OCI-LY3 (cell line): ENCODE results near the gene SPTBN4.

Experiments used
- H2AFZ ChIP-seq: fragments of 200-600, 300-600 bp; shearing (Covaris generic); 2 replicates; pipeline ENCODE4 v1.6.0; 2014; ENCODE audit warnings: antibody characterized with exemption, low read depth, low read length
- H3K27ac ChIP-seq: fragments of 200-600, 300-600 bp; sonication (generic); 2 replicates; pipeline ENCODE4 v1.5.1; 2014; ENCODE audit warnings: mild to moderate bottlenecking, low read length, moderate library complexity, mixed read lengths
- H3K27me3 ChIP-seq: fragments of 200-600, 300-600 bp; sonication (generic); 2 replicates; pipeline ENCODE4 v1.6.1; 2014; ENCODE audit warnings: low read depth, low read length, mixed read lengths
- H3K36me3 ChIP-seq: fragments of 200-600, 300-600 bp; sonication (generic); replicated peaks from 2 replicates; pipeline ENCODE3; 2014; ENCODE audit warnings: low read depth, low read length, mixed read lengths
- H3K4me1 ChIP-seq: fragments of 300-600, 200-600 bp; sonication (generic); 2 replicates; pipeline ENCODE4 v1.6.1; 2014; ENCODE audit warnings: low read length, mixed read lengths
- H3K4me2 ChIP-seq: fragments of 200-600, 300-600 bp; sonication (generic); 2 replicates; pipeline ENCODE4 v1.6.1; 2014; ENCODE audit warnings: low read length, mixed read lengths
- H3K4me3 ChIP-seq: fragments of 300-600, 200-600 bp; sonication (generic); 2 replicates; pipeline ENCODE4 v1.5.1; 2014; ENCODE audit warnings: antibody characterized with exemption, mild to moderate bottlenecking, low read length, moderate library complexity
- H3K79me2 ChIP-seq: fragments of 300-600, 200-600 bp; shearing (Covaris generic); 2 replicates; pipeline ENCODE4 v1.6.1; 2014; ENCODE audit warnings: mild to moderate bottlenecking, low read length, mixed read lengths
- H3K9ac ChIP-seq: fragments of 300-600, 200-600 bp; shearing (Covaris generic); 2 replicates; pipeline ENCODE4 v1.6.0; 2014; ENCODE audit warnings: mild to moderate bottlenecking, low read length, moderate library complexity
- H3K9me3 ChIP-seq: fragments of 200-600, 300-600 bp; shearing (Covaris generic); 2 replicates; pipeline ENCODE4 v1.6.1; 2014; ENCODE audit warnings: low read length, mixed read lengths; ENCODE audit not compliant: insufficient read depth
- H4K20me1 ChIP-seq: fragments of 200-600, 300-600 bp; sonication (generic); 2 replicates; pipeline ENCODE4 v1.6.1; 2016; ENCODE audit warnings: low read length, mixed read lengths; ENCODE audit not compliant: insufficient read depth
- CTCF ChIP-seq: fragments of 200-600, 300-600 bp; sonication (generic); IDR thresholded peaks from 2 replicates; pipeline ENCODE4 v1.5.1; 2014; ENCODE audit warnings: antibody characterized with exemption, low read length, low read depth
- EZH2phosphoT487 ChIP-seq: fragments of 200-600 bp; shearing (Covaris generic); IDR thresholded peaks from 2 replicates; pipeline ENCODE4 v1.6.1; 2018; ENCODE audit warnings: antibody characterized with exemption, mixed run types, low read depth

The SPTBN4 gene

GRCh38 chr19:40419780-40420179 lies 47.0 kb upstream of the SPTBN4 start:
- Histone ChIP-seq H3K9ac (no peak overlapping the region), H4K20me1 (no peaks in the 10 kb centered on the region), H3K27me3 (no peaks in the 10 kb centered on the region), H2AFZ (no peak overlapping the region), H3K4me1 (peaks cover 9% of the 10 kb centered on the region), H3K27ac (no peak overlapping the region), H3K79me2 (peaks cover 4% of the 10 kb centered on the region; the same call in 1 of the 2 replicates), H3K36me3 (peaks cover 8% of the 10 kb centered on the region), H3K4me3 (no peak overlapping the region), H3K4me2 (no peak overlapping the region), H3K9me3 (no peaks in the 10 kb centered on the region)
- TF ChIP-seq EZH2phosphoT487 (no peak), CTCF (no peak)

GRCh38 chr19:40420451-40420765 lies 46.4 kb upstream of the SPTBN4 start:
- H3K4me3 ChIP-seq = peak overlapping the region; percentile 83
- peak overlapping the region; percentile 84; the same call in 1 of the 2 replicates for H3K9ac ChIP-seq
- H4K20me1 ChIP-seq = no peaks in the 10 kb centered on the region
- TF ChIP-seq CTCF = no peak
- no peak for TF ChIP-seq EZH2phosphoT487
- no peak overlapping the region; the same call in 1 of the 2 replicates for H3K27ac ChIP-seq
- peaks cover 8% of the 10 kb centered on the region for H3K36me3 ChIP-seq
- peak overlapping the region; percentile 84 for H3K4me2 ChIP-seq
- no peaks in the 10 kb centered on the region for H3K27me3 ChIP-seq
- H2AFZ ChIP-seq = 0 out of 2 replicates have a peak overlapping the region, but pooled peaks have one; percentile 80
- peaks cover 6% of the 10 kb centered on the region; the same call in 1 of the 2 replicates for H3K79me2 ChIP-seq
- peaks cover 9% of the 10 kb centered on the region for H3K4me1 ChIP-seq
- H3K9me3 ChIP-seq = no peaks in the 10 kb centered on the region

- H3K36me3 ChIP-seq = peaks cover 8% of the 10 kb centered on the region
- H3K27ac ChIP-seq = peak overlapping the region; percentile 54
- no peaks in the 10 kb centered on the region for H3K9me3 ChIP-seq
- H3K79me2 ChIP-seq = peaks cover 6% of the 10 kb centered on the region; the same call in 1 of the 2 replicates
- no peaks in the 10 kb centered on the region for H4K20me1 ChIP-seq
- H3K27me3 ChIP-seq = no peaks in the 10 kb centered on the region
- TF ChIP-seq CTCF (peak; percentile 97), EZH2phosphoT487 (no peak)
- H3K4me1 ChIP-seq = peaks cover 9% of the 10 kb centered on the region
- peak overlapping the region; percentile 84 for H3K9ac ChIP-seq
- H3K4me2 ChIP-seq = peak overlapping the region; percentile 84
- H2AFZ ChIP-seq = peak overlapping the region; percentile 80
- H3K4me3 ChIP-seq = peak overlapping the region; percentile 83
These were observed 45.7 kb upstream of the SPTBN4 start for GRCh38 chr19:40420766-40421765.

- TF ChIP-seq EZH2phosphoT487 (no peak), CTCF (no peak)
- Histone ChIP-seq H3K79me2 (peaks cover 6% of the 10 kb centered on the region; the same call in 1 of the 2 replicates), H2AFZ (no peak overlapping the region), H3K9ac (no peak overlapping the region), H3K9me3 (no peaks in the 10 kb centered on the region), H4K20me1 (no peaks in the 10 kb centered on the region), H3K4me3 (no peak overlapping the region), H3K4me1 (peaks cover 13% of the 10 kb centered on the region), H3K27ac (no peak overlapping the region), H3K36me3 (peaks cover 8% of the 10 kb centered on the region), H3K4me2 (no peak overlapping the region), H3K27me3 (no peaks in the 10 kb centered on the region)
These were observed 44.6 kb upstream of the SPTBN4 start for GRCh38 chr19:40421993-40422747.
